ENCODE results near the gene NIPBL.
"Not testable (repeated sequence)": the region's sequence is repeated elsewhere in the genome, so short reads cannot be mapped to it uniquely, and the experiment has no call there.

NIPBL gene

DNA sequence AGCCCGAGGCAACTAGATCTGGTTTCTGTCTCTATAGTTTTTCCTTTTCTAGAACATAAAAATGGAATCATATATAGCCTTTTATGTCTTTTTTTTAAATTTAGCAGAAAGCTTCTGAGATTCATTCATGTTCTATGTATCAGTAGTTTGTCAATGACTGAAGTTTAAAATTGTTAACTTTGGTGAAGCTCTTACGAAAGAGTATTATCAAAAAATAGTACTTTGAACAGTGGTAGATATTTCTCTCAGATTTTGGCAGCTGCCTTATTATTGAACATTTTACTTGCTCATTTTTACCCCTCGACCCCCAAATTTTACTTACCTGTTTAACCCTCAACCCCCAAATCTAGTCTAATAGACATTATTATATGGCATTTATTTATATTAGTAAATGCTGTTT is 10.2 kb downstream of the NIPBL start:
- H3K4me1 Mint-ChIP-seq (ENCODE audit: low read depth), result peaks cover 91% of the 10 kb centered on the region
- H3K27ac Mint-ChIP-seq, result peak overlapping the region; percentile 19
- peak overlapping the region; percentile 6 for H3K4me3 Mint-ChIP-seq
- H3K9me3 Mint-ChIP-seq, result peaks cover 5% of the 10 kb centered on the region
- H3K36me3 Mint-ChIP-seq (ENCODE audit: low read depth), result peaks cover 19% of the 10 kb centered on the region
- H3K27me3 Mint-ChIP-seq, result no peaks in the 10 kb centered on the region

DNA sequence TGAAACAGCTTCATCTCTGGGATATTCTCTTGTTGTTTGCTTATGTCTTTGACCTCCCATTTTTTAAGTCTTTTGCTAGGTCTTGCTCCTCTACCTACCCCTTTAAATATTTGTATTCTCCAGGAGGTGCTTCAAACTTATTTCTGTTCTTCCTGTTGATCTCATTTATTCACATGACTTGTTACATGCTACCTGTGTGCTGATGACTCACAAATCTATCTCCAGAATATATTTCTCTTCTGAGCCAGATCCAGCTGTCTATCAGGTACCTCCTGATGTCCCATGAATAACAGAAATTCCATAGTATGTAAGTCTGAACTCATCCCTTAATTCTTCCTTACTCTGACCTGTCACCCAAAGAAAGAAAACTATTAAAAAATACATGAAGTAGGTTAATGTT is 11.0 kb downstream of the NIPBL start:
- H3K4me1 Mint-ChIP-seq (ENCODE audit: low read depth), result peaks cover 87% of the 10 kb centered on the region
- H3K9me3 Mint-ChIP-seq, result peaks cover 9% of the 10 kb centered on the region
- H3K36me3 Mint-ChIP-seq (ENCODE audit: low read depth), result peaks cover 23% of the 10 kb centered on the region
- H3K27me3 Mint-ChIP-seq, result no peaks in the 10 kb centered on the region
- peak overlapping the region; percentile 23 for H3K27ac Mint-ChIP-seq
- peak overlapping the region; percentile 6 for H3K4me3 Mint-ChIP-seq

DNA sequence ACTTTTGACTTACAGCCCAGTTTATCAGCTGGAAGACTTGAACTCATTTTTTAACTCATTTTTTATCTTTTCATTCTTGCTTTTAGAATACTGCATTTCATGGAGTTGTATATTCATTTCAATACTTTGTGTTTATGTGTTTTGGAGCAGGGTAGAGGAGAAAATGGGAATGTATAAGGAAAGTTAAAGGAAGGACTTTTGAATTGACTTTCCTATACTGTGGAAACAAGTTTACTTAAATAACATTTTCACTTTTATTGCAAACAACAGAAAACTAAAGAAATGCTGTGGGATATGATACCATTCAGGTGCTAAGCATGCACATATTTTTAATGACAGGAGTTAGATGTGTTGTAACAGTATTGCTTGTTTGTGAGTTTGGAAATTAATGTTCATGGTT is 11.7 kb downstream of the NIPBL start:
- Mint-ChIP-seq H3K4me1 (ENCODE audit: low read depth) (peaks cover 86% of the 10 kb centered on the region), H3K27ac (peak overlapping the region; percentile 23), H3K27me3 (no peaks in the 10 kb centered on the region), H3K4me3 (peak overlapping the region; percentile 11), H3K9me3 (peaks cover 9% of the 10 kb centered on the region), H3K36me3 (ENCODE audit: low read depth) (peaks cover 23% of the 10 kb centered on the region)

DNA sequence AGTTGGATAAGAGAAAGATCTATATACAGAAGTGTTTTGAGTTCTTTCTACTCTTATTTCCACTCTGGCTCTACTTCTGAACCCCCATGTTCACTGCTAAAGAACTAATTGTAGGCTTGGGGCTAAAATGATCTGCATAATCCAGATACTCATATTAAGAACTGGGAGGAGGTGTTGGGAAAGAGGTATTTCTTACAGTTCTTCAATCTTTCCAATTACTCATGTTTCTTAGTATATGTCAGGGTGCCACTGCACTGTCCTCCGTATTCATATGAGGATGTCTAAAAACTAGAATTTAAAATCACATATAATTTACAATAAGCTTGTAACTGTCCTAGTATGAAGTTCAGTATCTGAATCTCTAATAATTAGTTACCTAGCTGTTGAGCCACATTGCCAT is 12.7 kb downstream of the NIPBL start:
- Mint-ChIP-seq H3K27me3 (no peaks in the 10 kb centered on the region), H3K4me3 (peak overlapping the region; percentile 26), H3K27ac (peak overlapping the region; percentile 87), H3K9me3 (peaks cover 9% of the 10 kb centered on the region), H3K36me3 (ENCODE audit: low read depth) (peaks cover 23% of the 10 kb centered on the region), H3K4me1 (ENCODE audit: low read depth) (peaks cover 85% of the 10 kb centered on the region)

DNA sequence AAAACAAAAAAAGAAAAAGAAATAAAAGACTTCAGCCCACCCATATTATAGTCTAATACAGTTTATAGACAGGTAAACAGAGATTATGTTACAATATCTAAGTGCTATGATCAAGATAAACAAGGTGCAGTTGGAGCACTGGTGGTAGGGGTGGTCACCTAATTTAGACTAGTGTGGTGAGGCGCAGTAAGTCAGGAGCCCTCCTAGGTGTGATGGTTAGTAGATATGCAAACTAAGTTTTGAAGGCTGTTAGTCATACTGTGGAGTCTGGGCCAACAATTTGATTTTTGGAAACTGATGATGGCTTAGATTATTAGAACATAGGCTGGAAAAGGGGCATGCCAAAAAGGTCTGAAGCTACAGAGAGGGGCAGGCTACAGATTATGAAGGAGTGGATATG is 14.7 kb downstream of the NIPBL start:
- Mint-ChIP-seq H3K4me3 (no peak overlapping the region), H3K36me3 (ENCODE audit: low read depth) (peaks cover 16% of the 10 kb centered on the region), H3K4me1 (ENCODE audit: low read depth) (peaks cover 89% of the 10 kb centered on the region), H3K27me3 (no peaks in the 10 kb centered on the region), H3K27ac (no peak overlapping the region), H3K9me3 (peaks cover 9% of the 10 kb centered on the region)

DNA sequence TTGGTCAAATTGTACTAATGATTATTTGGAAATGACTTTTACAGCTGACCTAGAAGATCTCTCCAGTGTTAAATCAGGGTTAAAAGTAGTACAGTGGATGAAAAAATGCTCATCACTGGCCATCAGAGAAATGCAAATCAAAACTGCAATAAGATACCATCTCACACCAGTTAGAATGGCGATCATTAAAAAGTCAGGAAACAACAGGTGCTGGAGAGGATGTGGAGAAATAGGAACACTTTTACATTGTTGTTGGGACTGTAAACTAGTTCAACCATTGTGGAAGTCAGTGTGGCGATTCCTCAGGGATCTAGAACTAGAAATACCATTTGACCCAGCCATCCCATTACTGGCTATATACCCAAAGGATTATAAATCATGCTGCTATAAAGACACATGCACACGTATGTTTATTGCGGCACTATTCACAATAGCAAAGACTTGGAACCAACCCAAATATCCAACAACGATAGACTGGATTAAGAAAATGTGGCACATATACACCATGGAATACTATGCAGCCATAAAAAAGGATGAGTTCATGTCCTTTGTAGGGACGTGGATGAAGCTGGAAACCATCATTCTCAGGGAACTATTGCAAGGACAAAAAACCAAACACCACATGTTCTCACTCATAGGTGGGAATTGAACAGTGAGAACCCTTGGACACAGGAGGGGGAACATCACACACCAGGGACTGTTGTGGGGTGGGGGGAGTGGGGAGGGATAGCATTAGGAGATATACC is 15.7 kb downstream of the NIPBL start:
- Mint-ChIP-seq H3K36me3 (ENCODE audit: low read depth) (peaks cover 16% of the 10 kb centered on the region), H3K4me1 (ENCODE audit: low read depth) (peaks cover 87% of the 10 kb centered on the region)
- not testable (repeated sequence) for H3K27me3 Mint-ChIP-seq, H3K27ac Mint-ChIP-seq, H3K4me3 Mint-ChIP-seq, H3K9me3 Mint-ChIP-seq

DNA sequence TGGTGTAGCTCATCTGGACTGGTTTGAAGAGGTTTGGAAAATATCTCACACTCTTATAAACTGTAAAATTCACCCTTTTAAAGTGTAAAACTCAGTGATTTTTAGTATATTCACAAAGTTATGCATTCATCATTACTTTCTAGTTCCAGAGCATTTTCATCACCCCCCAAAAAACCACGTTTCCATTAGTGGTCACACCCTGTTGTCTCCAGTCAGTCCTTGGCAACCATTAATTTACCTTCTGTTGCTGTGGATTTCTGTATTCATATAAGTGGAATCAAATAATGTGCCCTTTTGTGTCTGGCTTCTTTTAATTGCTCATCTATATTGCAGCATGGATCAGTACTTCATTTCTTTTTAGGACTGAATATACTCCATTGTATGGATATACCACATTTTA is 18.4 kb downstream of the NIPBL start:
- no peak overlapping the region for H3K4me3 Mint-ChIP-seq
- H3K27me3 Mint-ChIP-seq, result no peaks in the 10 kb centered on the region
- H3K36me3 Mint-ChIP-seq (ENCODE audit: low read depth), result peaks cover 11% of the 10 kb centered on the region
- H3K4me1 Mint-ChIP-seq (ENCODE audit: low read depth), result peaks cover 86% of the 10 kb centered on the region
- peaks cover 9% of the 10 kb centered on the region for H3K9me3 Mint-ChIP-seq
- H3K27ac Mint-ChIP-seq, result no peak overlapping the region

DNA sequence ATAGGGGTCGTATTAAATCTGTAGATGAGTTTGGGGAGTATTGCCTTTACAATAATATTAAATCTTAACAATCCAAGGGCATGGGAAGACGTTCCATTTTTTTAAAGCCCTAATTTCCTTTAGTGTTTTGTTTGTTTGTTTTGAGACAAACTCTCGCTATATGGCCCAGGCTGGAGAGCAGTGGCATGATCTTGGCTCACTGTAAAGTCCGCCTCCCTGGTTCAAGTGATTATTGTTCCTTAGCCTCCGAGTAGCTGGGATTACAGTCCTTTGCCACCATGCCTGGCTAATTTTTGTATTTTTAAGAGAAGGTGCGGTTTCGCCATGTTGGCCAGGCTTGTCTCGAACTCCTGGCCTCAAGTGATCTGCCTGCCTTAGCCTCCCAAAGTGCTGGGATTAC is 19.9 kb downstream of the NIPBL start:
- peaks cover 13% of the 10 kb centered on the region for H3K9me3 Mint-ChIP-seq
- H3K27me3 Mint-ChIP-seq, result no peaks in the 10 kb centered on the region
- H3K36me3 Mint-ChIP-seq (ENCODE audit: low read depth), result peaks cover 13% of the 10 kb centered on the region
- H3K27ac Mint-ChIP-seq, result no peak overlapping the region
- H3K4me3 Mint-ChIP-seq, result no peak overlapping the region
- H3K4me1 Mint-ChIP-seq (ENCODE audit: low read depth), result peaks cover 81% of the 10 kb centered on the region

DNA sequence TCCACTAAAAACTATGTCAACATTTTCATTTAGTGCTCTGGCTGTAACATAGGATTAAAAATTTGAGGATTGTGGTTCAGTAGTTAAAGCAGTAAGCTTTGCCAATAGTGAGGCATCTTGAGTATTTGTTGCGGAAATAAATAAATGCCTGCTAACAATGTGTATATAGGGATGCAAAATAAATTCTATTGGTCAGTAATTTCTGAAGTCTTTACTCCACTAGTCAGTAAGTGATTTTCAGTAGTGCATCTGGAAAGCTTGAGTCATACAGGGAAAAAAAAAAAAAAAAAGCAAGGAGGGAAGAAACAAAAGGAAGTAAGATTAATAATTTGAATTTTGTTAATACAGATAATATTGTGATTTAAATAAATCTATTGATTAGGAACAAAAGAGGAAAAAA is 21.0 kb downstream of the NIPBL start:
- Mint-ChIP-seq H3K4me3 (no peak overlapping the region), H3K4me1 (ENCODE audit: low read depth) (peaks cover 85% of the 10 kb centered on the region), H3K36me3 (ENCODE audit: low read depth) (peaks cover 14% of the 10 kb centered on the region), H3K27ac (peak overlapping the region; percentile 42), H3K9me3 (peaks cover 13% of the 10 kb centered on the region), H3K27me3 (no peaks in the 10 kb centered on the region)

DNA sequence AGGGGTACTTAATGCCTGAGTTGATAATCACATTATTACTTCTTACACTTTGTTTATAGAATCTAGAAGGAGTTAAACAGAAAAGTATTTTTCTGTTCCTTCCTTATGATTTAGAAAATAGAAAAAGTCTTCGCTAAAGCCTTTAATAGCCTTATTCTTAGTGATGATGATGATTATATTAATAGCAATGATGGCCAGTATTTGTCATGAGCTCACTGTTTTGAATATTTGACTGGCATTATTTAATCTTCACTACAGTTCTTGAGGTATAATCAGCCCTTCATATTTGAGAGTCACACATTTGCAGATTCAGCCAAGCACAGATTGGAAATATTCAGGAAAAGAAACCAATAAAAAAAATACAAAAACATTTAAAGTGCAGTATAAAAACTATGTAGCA is 23.3 kb downstream of the NIPBL start:
- Mint-ChIP-seq H3K9me3 (peaks cover 13% of the 10 kb centered on the region), H3K36me3 (ENCODE audit: low read depth) (peaks cover 15% of the 10 kb centered on the region), H3K27ac (no peak overlapping the region), H3K4me3 (no peak overlapping the region), H3K27me3 (no peaks in the 10 kb centered on the region), H3K4me1 (ENCODE audit: low read depth) (peaks cover 85% of the 10 kb centered on the region)

DNA sequence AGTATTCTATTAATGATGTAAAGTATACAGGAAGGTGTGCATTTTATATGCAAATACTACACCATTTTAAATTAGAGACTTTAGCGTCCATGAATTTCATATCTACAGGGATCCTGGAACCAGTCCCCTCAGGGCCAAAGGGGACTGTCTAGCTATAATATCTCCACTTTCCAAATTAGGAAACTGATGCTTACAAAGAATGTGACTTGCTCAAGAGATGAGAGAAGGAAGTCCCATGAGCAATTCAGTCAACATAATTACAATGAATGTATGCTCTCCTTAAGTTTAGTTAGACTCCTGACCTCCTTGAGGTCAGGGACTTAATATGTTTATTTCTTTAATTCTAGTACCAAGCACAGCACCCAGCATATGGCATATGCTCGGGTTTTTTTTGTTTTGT is 23.7 kb downstream of the NIPBL start:
- Mint-ChIP-seq H3K4me3 (no peak overlapping the region), H3K4me1 (ENCODE audit: low read depth) (peaks cover 85% of the 10 kb centered on the region), H3K27ac (no peak overlapping the region), H3K9me3 (peaks cover 15% of the 10 kb centered on the region), H3K27me3 (no peaks in the 10 kb centered on the region), H3K36me3 (ENCODE audit: low read depth) (peaks cover 19% of the 10 kb centered on the region)

DNA sequence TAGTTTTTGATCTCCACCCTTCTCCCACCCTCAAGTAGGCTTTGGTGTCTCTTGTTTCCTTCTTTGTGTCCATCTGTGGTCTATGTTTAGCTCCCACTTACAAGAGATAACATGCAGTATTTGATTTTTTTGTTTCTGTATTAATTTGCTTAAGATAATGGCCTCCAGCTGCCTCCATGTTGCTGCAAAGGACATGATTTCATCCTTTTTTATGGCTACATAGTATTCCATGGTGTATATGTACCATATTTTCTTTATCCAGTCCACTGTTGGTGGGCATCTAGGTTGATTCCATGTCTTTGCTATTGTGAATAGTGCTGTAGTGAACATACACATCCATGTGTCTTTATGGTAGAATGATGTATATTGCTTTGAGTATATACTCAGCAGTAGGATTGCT is 24.5 kb downstream of the NIPBL start:
- Mint-ChIP-seq H3K4me1 (ENCODE audit: low read depth) (peaks cover 81% of the 10 kb centered on the region), H3K36me3 (ENCODE audit: low read depth) (peaks cover 20% of the 10 kb centered on the region), H3K9me3 (peaks cover 15% of the 10 kb centered on the region)
- H3K27me3 Mint-ChIP-seq, H3K4me3 Mint-ChIP-seq, H3K27ac Mint-ChIP-seq: not testable (repeated sequence)

DNA sequence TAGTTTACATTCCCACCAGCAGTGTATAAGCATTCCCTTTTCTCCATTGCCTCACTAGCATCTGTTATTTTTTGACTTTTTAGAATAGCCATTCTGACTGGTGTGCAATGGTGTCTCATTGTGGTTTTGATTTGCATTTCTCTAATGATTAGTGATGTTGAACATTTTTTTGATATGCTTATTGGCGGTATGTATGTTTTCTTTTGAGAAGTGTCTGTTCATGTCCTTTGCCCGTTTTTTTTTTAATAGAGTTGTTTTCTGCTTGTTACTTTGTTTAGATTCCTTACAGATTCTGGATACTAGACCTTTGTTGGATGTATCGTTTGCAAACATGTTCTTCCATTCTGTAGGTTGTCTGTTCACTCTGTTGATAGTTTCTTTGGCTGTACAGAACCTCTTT is 25.3 kb downstream of the NIPBL start:
- Mint-ChIP-seq H3K9me3 (peaks cover 15% of the 10 kb centered on the region), H3K4me1 (ENCODE audit: low read depth) (peaks cover 82% of the 10 kb centered on the region), H3K36me3 (ENCODE audit: low read depth) (peaks cover 20% of the 10 kb centered on the region), H3K27ac (no peak overlapping the region), H3K4me3 (no peak overlapping the region), H3K27me3 (no peaks in the 10 kb centered on the region)

DNA sequence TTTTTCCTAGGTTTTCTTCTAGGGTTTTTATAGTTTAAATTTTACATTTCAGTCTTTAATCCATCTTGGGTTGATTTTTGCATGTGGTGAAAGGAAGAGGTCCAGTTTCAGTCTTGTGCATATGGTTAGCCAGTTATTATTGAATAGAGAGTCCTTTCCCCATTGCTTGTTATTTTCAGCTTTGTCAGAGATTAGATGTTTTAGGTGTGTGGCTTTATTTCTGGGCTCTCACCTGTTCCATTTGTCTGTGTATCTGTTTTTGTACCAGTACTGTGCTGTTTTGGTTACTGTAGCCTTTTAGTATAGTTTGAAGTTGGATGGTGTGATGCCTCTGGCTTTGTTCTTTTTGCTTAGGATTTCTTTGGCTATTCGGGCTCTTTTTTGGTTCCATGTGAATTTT is 25.8 kb downstream of the NIPBL start:
- peaks cover 82% of the 10 kb centered on the region for H3K4me1 Mint-ChIP-seq (ENCODE audit: low read depth)
- H3K36me3 Mint-ChIP-seq (ENCODE audit: low read depth), result peaks cover 20% of the 10 kb centered on the region
- H3K4me3 Mint-ChIP-seq, result no peak overlapping the region
- no peaks in the 10 kb centered on the region for H3K27me3 Mint-ChIP-seq
- H3K9me3 Mint-ChIP-seq, result peaks cover 15% of the 10 kb centered on the region
- H3K27ac Mint-ChIP-seq, result no peak overlapping the region

DNA sequence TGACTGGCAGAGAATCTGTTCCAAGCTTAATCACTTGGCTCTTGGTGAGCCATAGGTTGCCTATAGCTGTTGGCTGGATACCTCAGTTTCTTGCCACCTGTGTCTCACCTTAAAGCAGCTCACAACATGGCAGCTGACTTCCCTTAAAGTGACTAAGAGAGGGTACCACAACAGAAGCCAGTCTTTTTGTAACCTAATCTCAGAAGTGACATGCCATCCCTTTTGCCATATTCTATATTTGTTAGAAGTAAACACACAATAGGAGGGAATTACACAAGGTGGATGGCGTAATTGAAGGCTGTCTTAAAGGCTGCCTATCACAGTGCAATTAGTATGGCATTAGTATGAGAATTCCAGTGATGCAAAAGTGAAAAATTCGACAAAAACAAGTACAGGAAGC is 28.1 kb downstream of the NIPBL start:
- Mint-ChIP-seq H3K4me1 (ENCODE audit: low read depth) (peaks cover 85% of the 10 kb centered on the region), H3K4me3 (no peak overlapping the region), H3K36me3 (ENCODE audit: low read depth) (peaks cover 20% of the 10 kb centered on the region), H3K27me3 (no peaks in the 10 kb centered on the region), H3K9me3 (peaks cover 15% of the 10 kb centered on the region), H3K27ac (no peak overlapping the region)

Data from stimulated activated naive CD8-positive, alpha-beta T cell treated with anti-CD3 and anti-CD28 coated beads, Interleukin-15, Interleukin-2, amounts not matched to agents 100 ng/mL and 50 ng/mL, for 24 hours (primary cell).